SK-N-SH (cell line): ENCODE results near the gene VSIG8. TPM values are rescaled to one million over a fixed set of nuclear protein-coding genes. Genes with fewer than 3 reads are reported as not detected.

Experiments
- CTCF ChIA-PET: fragments of 300-600, 350-600 bp; formaldehyde crosslinking; extraction: SDS; loops from one replicate; lab custom pipeline; 2021; lab: Yijun Ruan, JAX
- POLR2A ChIA-PET: fragments of 350-600 bp; sonication (Branson Sonifier 250); formaldehyde crosslinking; extraction: SDS; loops from one replicate; lab custom pipeline; 2020; ENCODE audit warnings: antibody characterized with exemption, inconsistent platforms; lab: Yijun Ruan, JAX
- DNase-seq: peaks from one replicate; pipeline ENCODE4 v3.0.0; 2012
- H2AFZ ChIP-seq: fragments of 200-600 bp; sonication (generic); 2 replicates; pipeline ENCODE4 v1.8.1; 2016; ENCODE audit warnings: antibody characterized with exemption, mild to moderate bottlenecking, low read depth
- H3F3A ChIP-seq: fragments of 200-600 bp; sonication (generic); replicated peaks from 2 replicates; pipeline ENCODE3; 2016; ENCODE audit warnings: antibody characterized with exemption, mild to moderate bottlenecking; ENCODE audit not compliant: insufficient read depth
- H3K27ac ChIP-seq, 2 experiments: fragments of 200-500 bp in 1 of 2; fragments of 200-600 bp in 1 of 2; sonication (Bioruptor generic) in 1 of 2; sonication (generic), shearing (Covaris generic) in 1 of 2; 2 replicates each; pipeline versions ENCODE4 v1.5.1 to v1.6.1; 2014 to 2016; ENCODE audit warnings: low read depth in 2 of 2, inconsistent platforms in 1 of 2, low read length in 1 of 2, mild to moderate bottlenecking in 1 of 2, mixed read lengths in 1 of 2
- H3K27me3 ChIP-seq: fragments of 200-600 bp; sonication (generic), shearing (Covaris generic); 2 replicates; pipeline ENCODE4 v1.6.1; 2016; ENCODE audit warnings: mixed run types; ENCODE audit not compliant: insufficient read depth
- H3K36me3 ChIP-seq, 2 experiments: fragments of 200-500 bp in 1 of 2; fragments of 200-600 bp in 1 of 2; sonication (Bioruptor generic) in 1 of 2; sonication (generic) in 1 of 2; replicated peaks in 1 of 2; 2 replicates each; pipeline versions ENCODE3 to v1.5.1; 2014 to 2016; ENCODE audit warnings: low read length in 1 of 2, mild to moderate bottlenecking in 1 of 2; ENCODE audit not compliant: insufficient read depth in 2 of 2, control insufficient read depth in 1 of 2
- H3K4me1 ChIP-seq, 2 experiments: fragments of 200-500 bp in 1 of 2; fragments of 200-600 bp in 1 of 2; sonication (Bioruptor generic) in 1 of 2; sonication (generic), shearing (Covaris generic) in 1 of 2; 2 replicates each; pipeline versions ENCODE4 v1.5.1 to v1.6.1; 2014 to 2016; ENCODE audit warnings: low read depth in 1 of 2, low read length in 1 of 2, mixed run types in 1 of 2; ENCODE audit not compliant: insufficient read depth in 2 of 2, control insufficient read depth in 1 of 2
- H3K4me2 ChIP-seq: fragments of 200-600 bp; sonication (generic), shearing (Covaris generic); 2 replicates; pipeline ENCODE4 v1.6.1; 2017; ENCODE audit warnings: mixed run types
- H3K4me3 ChIP-seq, 2 experiments: fragments of 200-500 bp in 1 of 2; fragments of 200-600 bp in 1 of 2; sonication (Bioruptor generic) in 1 of 2; sonication (generic), shearing (Covaris generic) in 1 of 2; 2 replicates each; pipeline versions ENCODE4 v1.5.1 to v1.8.1; 2014 to 2016; ENCODE audit warnings: low read depth in 2 of 2, inconsistent platforms in 1 of 2, low read length in 1 of 2, mild to moderate bottlenecking in 1 of 2, mixed read lengths in 1 of 2, moderate library complexity in 1 of 2
- H3K79me2 ChIP-seq: fragments of 200-600 bp; sonication (generic); 2 replicates; pipeline ENCODE4 v1.8.1; 2017; ENCODE audit warnings: mild to moderate bottlenecking; ENCODE audit not compliant: insufficient read depth
- H3K9ac ChIP-seq: fragments of 200-600 bp; sonication (generic); 2 replicates; pipeline ENCODE4 v1.6.1; 2017; ENCODE audit warnings: mixed run types
- H3K9me2 ChIP-seq: fragments of 200-600 bp; sonication (generic); 2 replicates; pipeline ENCODE4 v1.6.1; 2017; ENCODE audit warnings: mixed run types
- H3K9me3 ChIP-seq: fragments of 200-600 bp; sonication (generic); 2 replicates; pipeline ENCODE4 v1.6.1; 2017; ENCODE audit warnings: mixed run types, mild to moderate bottlenecking, moderate library complexity
- H4K20me1 ChIP-seq: fragments of 200-600 bp; sonication (generic); 2 replicates; pipeline ENCODE4 v1.6.1; 2017; ENCODE audit warnings: mild to moderate bottlenecking, mixed run types; ENCODE audit not compliant: insufficient read depth
- ELF1 ChIP-seq: IDR thresholded peaks from 2 replicates; pipeline ENCODE4 v1.4.0; 2012
- EP300 ChIP-seq, 2 experiments: IDR thresholded peaks; 2 replicates each; pipeline versions ENCODE4 v1.4.0 to v1.6.1; 2012; ENCODE audit warnings: borderline replicate concordance in 1 of 2, low read depth in 1 of 2, low read length in 1 of 2
- EZH2phosphoT487 ChIP-seq: fragments of 200-600 bp; sonication (generic); IDR thresholded peaks from 2 replicates; pipeline ENCODE4 v1.6.1; 2017; ENCODE audit warnings: low read depth, mixed run types, mild to moderate bottlenecking, antibody characterized with exemption, moderate library complexity, borderline replicate concordance
- FOSL2 ChIP-seq: IDR thresholded peaks from 2 replicates; pipeline ENCODE4 v1.4.0; 2012; ENCODE audit warnings: low read depth, mild to moderate bottlenecking, moderate library complexity, borderline replicate concordance
- FOXJ3 ChIP-seq: sonication (generic); formaldehyde crosslinking; IDR thresholded peaks from 2 replicates; pipeline ENCODE4 v1.5.1; 2020; ENCODE audit warnings: mild to moderate bottlenecking, missing genetic modification reagents
- FOXM1 ChIP-seq: IDR thresholded peaks from 2 replicates; pipeline ENCODE4 v1.4.0; 2012; ENCODE audit warnings: low read depth, mild to moderate bottlenecking
- MXI1 ChIP-seq: IDR thresholded peaks from 2 replicates; pipeline ENCODE4 v1.6.1; 2012; ENCODE audit warnings: mild to moderate bottlenecking, low read depth, low read length, improper control_type of control experiment
- NFIC ChIP-seq: IDR thresholded peaks from 2 replicates; pipeline ENCODE4 v1.4.0; 2012; ENCODE audit warnings: borderline replicate concordance
- NRF1 ChIP-seq: IDR thresholded peaks from 2 replicates; pipeline ENCODE4 v1.6.1; 2012; ENCODE audit warnings: low read depth, mild to moderate bottlenecking, low read length
- POLR2AphosphoS5 ChIP-seq: IDR thresholded peaks from 2 replicates; pipeline ENCODE4 v1.6.1; 2012; ENCODE audit warnings: low read depth, low read length
- RCOR1 ChIP-seq: fragments of 150-350 bp; IDR thresholded peaks from 2 replicates; pipeline ENCODE4 v1.6.1; 2017; ENCODE audit warnings: antibody characterized with exemption, low read length
- RFX5 ChIP-seq: IDR thresholded peaks from 2 replicates; pipeline ENCODE4 v1.6.1; 2012; ENCODE audit warnings: mild to moderate bottlenecking, improper control_type of control experiment, low read length
- RXRA ChIP-seq: IDR thresholded peaks from 2 replicates; pipeline ENCODE4 v1.4.0; 2012; ENCODE audit warnings: low read depth, mild to moderate bottlenecking, borderline replicate concordance
- SMC3 ChIP-seq: IDR thresholded peaks from 2 replicates; pipeline ENCODE4 v1.6.1; 2012; ENCODE audit warnings: low read depth, low read length, improper control_type of control experiment
- TCF12 ChIP-seq: IDR thresholded peaks from 2 replicates; pipeline ENCODE4 v1.4.0; 2012
- TEAD4 ChIP-seq: IDR thresholded peaks from 2 replicates; pipeline ENCODE4 v1.4.0; 2012; ENCODE audit warnings: mild to moderate bottlenecking, borderline replicate concordance; ENCODE audit not compliant: insufficient read depth
- WGBS: methylation state at CpG from one replicate; pipeline ENCODE4 v1.1.6; 2017; ENCODE audit warnings: low lambda C conversion rate; 5-methylcytosine and 5-hydroxymethylcytosine counted together
- polyA plus RNA-seq, 3 experiments: library from polyadenylated mRNA; depleted of rRNA; stranded (reverse); fragments of >200 nt; gene quantifications; 2 replicates each; pipeline ENCODE4 v1.2.3, GENCODE V29; 2012
- TF ChIP-seq, protein P1 (sequence below): IDR thresholded peaks from 2 replicates; pipeline ENCODE4 v1.6.1; 2012; ENCODE audit warnings: mild to moderate bottlenecking, low read depth, low read length, moderate library complexity
- TF ChIP-seq, protein P2 (sequence below): fragments of 150-350 bp; IDR thresholded peaks from 2 replicates; pipeline ENCODE4 v1.6.1; 2017; ENCODE audit warnings: antibody characterized with exemption, low read length, low read depth, borderline replicate concordance
- TF ChIP-seq, protein P3 (sequence below): IDR thresholded peaks from 2 replicates; pipeline ENCODE4; 2012
- TF ChIP-seq, protein P4 (sequence below): fragments of 200-600 bp; sonication (generic); IDR thresholded peaks from 2 replicates; pipeline ENCODE4 v1.6.1; 2017; ENCODE audit warnings: antibody characterized with exemption, mild to moderate bottlenecking, moderate library complexity

Gene VSIG8
- polyA plus RNA-seq, 1 of the 3 experiments (the other 2 are of a cell fraction): not detected

DNA sequence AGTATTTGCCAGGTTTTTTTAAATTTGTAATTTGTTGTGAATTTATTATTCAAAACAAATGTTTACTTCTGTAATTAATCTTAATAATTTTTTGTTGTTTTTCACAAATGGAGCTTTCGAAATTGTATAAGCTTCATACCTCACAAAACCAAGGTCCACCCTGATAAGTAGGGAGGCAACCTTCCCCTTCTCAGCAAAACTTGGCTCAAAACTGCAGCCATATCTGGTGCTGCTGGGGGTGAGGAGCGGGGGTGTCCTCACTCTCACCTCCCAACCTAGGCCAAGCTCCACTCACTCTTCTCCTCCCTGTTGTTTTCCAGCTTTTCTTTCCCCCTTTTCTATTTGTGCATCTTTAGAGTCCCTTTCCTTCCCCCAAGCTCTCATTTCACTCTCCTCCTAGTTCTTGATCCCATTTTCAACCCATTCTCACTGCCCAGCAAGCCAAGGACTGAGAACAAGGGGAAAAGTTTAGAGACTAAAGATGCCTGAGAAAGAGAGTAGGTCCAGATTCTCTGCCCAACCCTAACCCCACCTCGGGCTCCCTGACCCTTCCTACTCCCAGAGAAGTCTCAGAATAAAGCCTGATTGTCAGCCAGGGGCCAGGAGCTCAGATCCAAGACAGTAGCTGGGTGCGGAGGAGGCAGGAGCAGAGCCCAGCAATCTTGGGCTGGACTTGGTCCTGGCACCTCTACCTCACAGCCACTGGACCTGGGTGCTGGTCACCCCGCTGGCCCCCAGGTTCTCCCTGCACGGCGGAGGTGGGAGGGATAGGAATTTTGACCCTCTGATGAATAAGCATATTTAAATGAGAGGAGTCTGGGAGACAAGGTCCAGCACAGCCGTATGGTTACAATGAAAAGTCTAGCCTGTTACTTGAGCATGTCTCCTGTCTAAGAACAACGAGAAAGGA is 45.8 kb upstream of the VSIG8 start:
- DNase-seq: no peak
- Histone ChIP-seq H3K9me2 (no peaks in the 10 kb centered on the region), H3K36me3 (no peaks in the 10 kb centered on the region), H3F3A (peaks cover 9% of the 10 kb centered on the region), H3K9me3 (no peaks in the 10 kb centered on the region), H3K79me2 (no peaks in the 10 kb centered on the region), H3K27me3 (no peaks in the 10 kb centered on the region), H3K9ac (no peak overlapping the region), H4K20me1 (no peaks in the 10 kb centered on the region), H3K27ac (no peak overlapping the region), H3K4me3 (no peak overlapping the region), H3K4me1 (peaks cover 12 to 35% of the 10 kb centered on the region in 2 experiments; a peak in 3 of 4 replicates), H3K4me2 (no peak overlapping the region), H2AFZ (no peak overlapping the region)
- 86% methylated on average over 5 of the region's 9 CpGs for WGBS
- CTCF ChIA-PET: interaction anchor here (0.7 to 1.4 kb wide), 5 partner anchors 13 to 100 kb away, joined by 3 to 4 read pairs (median 3); no protein-coding TSS in a partner anchor
- POLR2A ChIA-PET: no interaction called here
- no peak for TF ChIP-seq TCF12
- no peak for TF ChIP-seq FOSL2
- TF ChIP-seq EZH2phosphoT487: no peak
- TF ChIP-seq, protein P1, sequence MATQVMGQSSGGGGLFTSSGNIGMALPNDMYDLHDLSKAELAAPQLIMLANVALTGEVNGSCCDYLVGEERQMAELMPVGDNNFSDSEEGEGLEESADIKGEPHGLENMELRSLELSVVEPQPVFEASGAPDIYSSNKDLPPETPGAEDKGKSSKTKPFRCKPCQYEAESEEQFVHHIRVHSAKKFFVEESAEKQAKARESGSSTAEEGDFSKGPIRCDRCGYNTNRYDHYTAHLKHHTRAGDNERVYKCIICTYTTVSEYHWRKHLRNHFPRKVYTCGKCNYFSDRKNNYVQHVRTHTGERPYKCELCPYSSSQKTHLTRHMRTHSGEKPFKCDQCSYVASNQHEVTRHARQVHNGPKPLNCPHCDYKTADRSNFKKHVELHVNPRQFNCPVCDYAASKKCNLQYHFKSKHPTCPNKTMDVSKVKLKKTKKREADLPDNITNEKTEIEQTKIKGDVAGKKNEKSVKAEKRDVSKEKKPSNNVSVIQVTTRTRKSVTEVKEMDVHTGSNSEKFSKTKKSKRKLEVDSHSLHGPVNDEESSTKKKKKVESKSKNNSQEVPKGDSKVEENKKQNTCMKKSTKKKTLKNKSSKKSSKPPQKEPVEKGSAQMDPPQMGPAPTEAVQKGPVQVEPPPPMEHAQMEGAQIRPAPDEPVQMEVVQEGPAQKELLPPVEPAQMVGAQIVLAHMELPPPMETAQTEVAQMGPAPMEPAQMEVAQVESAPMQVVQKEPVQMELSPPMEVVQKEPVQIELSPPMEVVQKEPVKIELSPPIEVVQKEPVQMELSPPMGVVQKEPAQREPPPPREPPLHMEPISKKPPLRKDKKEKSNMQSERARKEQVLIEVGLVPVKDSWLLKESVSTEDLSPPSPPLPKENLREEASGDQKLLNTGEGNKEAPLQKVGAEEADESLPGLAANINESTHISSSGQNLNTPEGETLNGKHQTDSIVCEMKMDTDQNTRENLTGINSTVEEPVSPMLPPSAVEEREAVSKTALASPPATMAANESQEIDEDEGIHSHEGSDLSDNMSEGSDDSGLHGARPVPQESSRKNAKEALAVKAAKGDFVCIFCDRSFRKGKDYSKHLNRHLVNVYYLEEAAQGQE: no peak
- no peak for TF ChIP-seq EP300 (IDR thresholded peaks at IDR 0.05; ENCODE audit: borderline replicate concordance in 1 of 2, low read depth in 1 of 2, low read length in 1 of 2)
- TF ChIP-seq FOXJ3 (CRISPR knock-in tag): no peak
- TF ChIP-seq RXRA: no peak
- no peak for TF ChIP-seq SMC3
- no peak for TF ChIP-seq ELF1
- no peak for TF ChIP-seq NRF1
- TF ChIP-seq, protein P2, sequence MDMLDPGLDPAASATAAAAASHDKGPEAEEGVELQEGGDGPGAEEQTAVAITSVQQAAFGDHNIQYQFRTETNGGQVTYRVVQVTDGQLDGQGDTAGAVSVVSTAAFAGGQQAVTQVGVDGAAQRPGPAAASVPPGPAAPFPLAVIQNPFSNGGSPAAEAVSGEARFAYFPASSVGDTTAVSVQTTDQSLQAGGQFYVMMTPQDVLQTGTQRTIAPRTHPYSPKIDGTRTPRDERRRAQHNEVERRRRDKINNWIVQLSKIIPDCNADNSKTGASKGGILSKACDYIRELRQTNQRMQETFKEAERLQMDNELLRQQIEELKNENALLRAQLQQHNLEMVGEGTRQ: no peak

DNA sequence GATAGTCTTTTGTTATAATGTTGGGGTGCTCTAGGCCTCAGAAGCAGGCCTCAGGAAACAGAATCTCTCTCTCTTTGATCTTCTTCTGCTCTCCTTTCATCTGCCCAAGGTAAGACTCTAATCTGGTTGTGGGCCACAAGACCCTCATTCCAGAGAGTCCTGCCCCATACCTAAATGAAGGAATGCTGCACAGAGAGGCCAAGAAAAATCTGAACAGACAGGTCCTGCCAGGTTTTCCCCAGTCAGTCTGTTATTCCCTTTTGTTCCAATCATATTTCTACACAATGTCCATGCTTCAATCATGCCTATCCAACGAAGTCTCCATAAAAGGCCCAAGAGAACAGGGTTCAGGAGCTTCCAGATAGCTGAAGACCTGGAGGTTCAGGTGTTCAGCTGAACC is 44.5 kb upstream of the VSIG8 start:
- no peak for DNase-seq
- Histone ChIP-seq H3K27ac (no peak overlapping the region), H2AFZ (no peak overlapping the region), H3K4me1 (peaks cover 12 to 25% of the 10 kb centered on the region in 2 experiments; a peak in 3 of 4 replicates), H3K79me2 (no peaks in the 10 kb centered on the region), H3K4me3 (no peak overlapping the region), H3K9me2 (no peaks in the 10 kb centered on the region), H3K27me3 (no peaks in the 10 kb centered on the region), H3K9me3 (no peaks in the 10 kb centered on the region), H3K9ac (no peak overlapping the region), H3K4me2 (no peak overlapping the region), H3F3A (peaks cover 6% of the 10 kb centered on the region), H3K36me3 (no peaks in the 10 kb centered on the region), H4K20me1 (no peaks in the 10 kb centered on the region)
- WGBS: 36% methylated on average over 1 of the region's 1 CpG
- ChIA-PET CTCF (interaction anchor here (1.4 to 3.3 kb wide), 4 partner anchors 13 to 100 kb away, joined by 3 to 18 read pairs (median 4); no protein-coding TSS in a partner anchor), POLR2A (no interaction called here)
- TF ChIP-seq RFX5 (no peak), NFIC (no peak), POLR2AphosphoS5 (no peak), RCOR1 (no peak), TEAD4 (no peak), SMC3 (no peak), FOXM1 (no peak), MXI1 (no peak), EP300 (IDR thresholded peaks at IDR 0.05; ENCODE audit: borderline replicate concordance in 1 of 2, low read depth in 1 of 2, low read length in 1 of 2) (no peak)
- TF ChIP-seq, protein P3, sequence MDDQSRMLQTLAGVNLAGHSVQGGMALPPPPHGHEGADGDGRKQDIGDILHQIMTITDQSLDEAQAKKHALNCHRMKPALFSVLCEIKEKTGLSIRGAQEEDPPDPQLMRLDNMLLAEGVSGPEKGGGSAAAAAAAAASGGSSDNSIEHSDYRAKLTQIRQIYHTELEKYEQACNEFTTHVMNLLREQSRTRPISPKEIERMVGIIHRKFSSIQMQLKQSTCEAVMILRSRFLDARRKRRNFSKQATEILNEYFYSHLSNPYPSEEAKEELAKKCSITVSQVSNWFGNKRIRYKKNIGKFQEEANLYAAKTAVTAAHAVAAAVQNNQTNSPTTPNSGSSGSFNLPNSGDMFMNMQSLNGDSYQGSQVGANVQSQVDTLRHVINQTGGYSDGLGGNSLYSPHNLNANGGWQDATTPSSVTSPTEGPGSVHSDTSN: no peak
- TF ChIP-seq, protein P4, sequence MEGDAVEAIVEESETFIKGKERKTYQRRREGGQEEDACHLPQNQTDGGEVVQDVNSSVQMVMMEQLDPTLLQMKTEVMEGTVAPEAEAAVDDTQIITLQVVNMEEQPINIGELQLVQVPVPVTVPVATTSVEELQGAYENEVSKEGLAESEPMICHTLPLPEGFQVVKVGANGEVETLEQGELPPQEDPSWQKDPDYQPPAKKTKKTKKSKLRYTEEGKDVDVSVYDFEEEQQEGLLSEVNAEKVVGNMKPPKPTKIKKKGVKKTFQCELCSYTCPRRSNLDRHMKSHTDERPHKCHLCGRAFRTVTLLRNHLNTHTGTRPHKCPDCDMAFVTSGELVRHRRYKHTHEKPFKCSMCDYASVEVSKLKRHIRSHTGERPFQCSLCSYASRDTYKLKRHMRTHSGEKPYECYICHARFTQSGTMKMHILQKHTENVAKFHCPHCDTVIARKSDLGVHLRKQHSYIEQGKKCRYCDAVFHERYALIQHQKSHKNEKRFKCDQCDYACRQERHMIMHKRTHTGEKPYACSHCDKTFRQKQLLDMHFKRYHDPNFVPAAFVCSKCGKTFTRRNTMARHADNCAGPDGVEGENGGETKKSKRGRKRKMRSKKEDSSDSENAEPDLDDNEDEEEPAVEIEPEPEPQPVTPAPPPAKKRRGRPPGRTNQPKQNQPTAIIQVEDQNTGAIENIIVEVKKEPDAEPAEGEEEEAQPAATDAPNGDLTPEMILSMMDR: no peak
